ENCODE results near the gene HS1BP3.

Gene HS1BP3

DNA sequence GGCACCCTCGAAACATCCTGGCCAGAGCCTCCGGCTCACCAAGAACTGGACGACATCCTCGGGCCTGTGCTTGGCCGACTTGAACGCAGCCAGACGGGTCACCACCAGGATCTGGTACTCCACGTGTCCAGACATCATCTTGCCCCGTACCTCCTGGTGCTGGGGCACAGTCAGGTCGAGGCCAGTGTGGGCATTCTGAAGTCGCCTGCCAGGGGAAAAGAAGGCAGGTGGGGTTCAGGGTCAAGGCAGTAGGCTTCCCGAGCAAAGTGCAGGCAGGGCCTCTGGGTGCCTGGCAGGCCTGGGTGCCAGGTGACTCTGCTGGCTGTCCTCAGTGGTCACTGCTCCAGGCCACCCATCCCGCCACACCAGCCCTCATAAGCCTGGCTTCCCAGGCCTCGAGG is 5.6 kb downstream of the HS1BP3 start:
- no peak for DNase-seq

GRCh38 chr2:20643826-20644225 is 7.1 kb downstream of the HS1BP3 start:
- DNase-seq = no peak

- no peak for DNase-seq
Measured at GRCh38 chr2:20643060-20643459, 7.8 kb downstream of the HS1BP3 start.

- DNase-seq = peak; percentile 30 to 46
Measured at GRCh38 chr2:20642055-20642971, 8.6 kb downstream of the HS1BP3 start.

GRCh38 chr2:20641123-20641985 is 9.5 kb downstream of the HS1BP3 start:
- DNase-seq = no peak

- DNase-seq = no peak
Measured at GRCh38 chr2:20640411-20641122, 10.3 kb downstream of the HS1BP3 start.

GRCh38 chr2:20638646-20639430 is 12.1 kb downstream of the HS1BP3 start:
- DNase-seq = no peak

GRCh38 chr2:20638014-20638413 is 12.9 kb downstream of the HS1BP3 start:
- no peak for DNase-seq

- no peak for DNase-seq
Measured at GRCh38 chr2:20637147-20637546, 13.8 kb downstream of the HS1BP3 start.

- DNase-seq = peak; percentile 20 to 35
Measured at GRCh38 chr2:20635675-20636584, 15.0 kb downstream of the HS1BP3 start.

GRCh38 chr2:20635113-20635510 is 15.8 kb downstream of the HS1BP3 start:
- no peak for DNase-seq

GRCh38 chr2:20634507-20635112 is 16.3 kb downstream of the HS1BP3 start:
- no peak for DNase-seq

DNA sequence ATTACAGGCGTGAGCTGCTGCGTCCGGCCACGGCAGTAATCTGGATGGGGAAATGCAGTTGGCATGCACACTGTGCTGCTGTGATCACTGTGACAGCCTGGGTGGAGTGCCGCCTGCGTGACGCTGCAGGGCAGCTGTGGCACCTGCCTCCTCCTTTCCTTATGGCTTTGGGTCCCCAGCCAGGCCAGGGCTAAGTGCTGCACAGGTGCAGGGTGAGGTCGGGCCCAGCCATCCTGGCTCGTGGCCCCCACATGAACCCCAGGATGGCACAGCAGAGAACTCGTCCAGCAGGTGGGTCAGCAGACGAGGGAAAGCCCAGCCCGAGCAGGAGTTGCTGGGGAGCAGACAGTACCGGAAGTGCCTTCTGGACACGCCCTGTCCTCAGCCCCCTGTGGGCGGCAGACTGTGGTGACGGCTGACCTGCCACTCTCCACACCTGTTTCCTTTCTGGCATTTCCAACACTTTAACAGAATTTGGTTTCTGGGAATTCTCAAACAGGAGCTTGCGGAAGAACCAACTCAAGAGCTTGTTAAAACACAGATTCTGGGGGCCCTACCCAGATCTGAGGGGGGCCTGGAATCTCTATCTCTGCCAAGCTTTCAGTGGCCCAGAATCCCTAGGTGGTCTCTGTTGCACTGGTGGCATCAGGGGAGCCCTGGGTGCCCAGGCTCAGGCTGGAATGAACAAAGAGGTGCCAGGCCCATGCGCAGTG is 16.9 kb downstream of the HS1BP3 start:
- no peak for DNase-seq

DNA sequence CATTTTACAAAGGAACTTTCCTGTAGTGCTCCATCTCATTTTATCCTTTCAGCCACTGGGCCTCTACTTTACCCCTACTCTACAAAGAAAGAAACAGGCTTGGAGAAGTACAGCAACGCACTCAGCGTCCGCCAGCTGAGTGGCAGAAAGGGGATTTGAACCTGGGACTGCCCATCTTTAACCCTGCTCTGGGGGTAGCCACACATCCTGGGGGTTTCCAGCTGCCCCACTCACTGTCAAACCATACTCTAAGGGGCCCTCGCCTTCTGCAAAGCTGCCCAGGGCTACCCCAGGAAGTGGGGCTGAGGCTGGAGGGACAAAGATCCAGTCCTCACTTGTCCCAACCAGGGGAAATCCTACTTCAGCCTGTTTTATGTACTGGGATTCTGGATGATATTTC is 17.9 kb downstream of the HS1BP3 start:
- no peak for DNase-seq

- no peak for DNase-seq
Measured at GRCh38 chr2:20632446-20632990, 18.4 kb downstream of the HS1BP3 start.

GRCh38 chr2:20631617-20632307 is 19.1 kb downstream of the HS1BP3 start:
- no peak for DNase-seq

GRCh38 chr2:20630967-20631366 is 19.9 kb downstream of the HS1BP3 start:
- no peak for DNase-seq

DNA sequence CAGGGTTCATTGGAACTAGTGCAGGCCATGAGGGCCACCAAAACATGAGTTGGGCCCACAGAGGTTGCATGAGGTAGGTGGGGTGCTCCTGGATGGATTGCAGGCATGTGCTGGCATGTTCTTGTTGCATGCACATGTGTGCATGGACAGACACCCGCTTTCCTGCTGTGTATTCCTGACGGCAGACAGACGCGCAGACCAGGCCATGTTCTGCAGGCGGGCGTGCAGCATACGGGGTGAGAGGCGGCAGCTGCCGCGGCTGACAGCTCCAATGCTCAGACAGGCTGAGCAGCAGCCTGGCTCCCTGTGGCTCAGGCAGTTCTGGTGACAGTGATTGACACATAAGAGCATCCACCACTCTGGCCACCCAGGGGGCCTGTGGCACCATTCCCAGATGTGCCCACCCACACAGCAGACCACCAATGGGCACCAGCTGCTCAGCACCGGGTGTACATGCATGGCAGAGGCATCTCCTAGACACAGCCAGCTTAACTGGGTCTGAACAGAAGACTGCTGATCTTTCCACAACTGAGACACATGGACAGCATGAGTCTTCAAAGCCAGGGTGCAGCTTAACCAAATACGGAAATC is 21.2 kb downstream of the HS1BP3 start:
- DNase-seq = no peak

DNA sequence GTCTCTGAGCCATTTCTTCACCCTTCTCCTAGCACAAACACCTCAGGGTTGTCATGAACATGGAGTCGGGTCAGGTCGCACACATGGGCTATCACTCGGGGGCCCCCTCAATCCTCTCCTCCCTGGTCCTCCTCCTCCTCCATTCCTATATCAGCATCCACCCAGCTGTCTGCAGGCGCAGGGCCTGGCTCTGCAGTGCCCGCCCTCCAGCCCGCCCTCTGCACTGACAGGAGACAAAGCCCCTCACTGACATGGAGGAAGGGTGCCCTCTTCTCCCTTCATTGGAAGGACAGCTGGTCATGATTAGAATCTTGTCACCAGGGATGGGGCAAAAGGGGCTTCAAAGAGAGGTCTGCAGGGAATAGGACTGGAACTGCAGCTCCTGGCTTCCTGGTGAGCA is 21.7 kb downstream of the HS1BP3 start:
- no peak for DNase-seq

All from NCI-H1930 (cell line).